GM12874 (cell line): Measurements from ENCODE around the gene DUXB.

Experiments used
- CTCF ChIP-seq: IDR thresholded peaks from 2 replicates; pipeline ENCODE4 v1.5.1; 2011; ENCODE audit warnings: low read depth, mild to moderate bottlenecking, control low read depth, low read length, moderate library complexity; ENCODE audit not compliant: insufficient read depth

Gene DUXB

GRCh38 chr16:75697571-75697970, 3.7 kb downstream of the DUXB start:
- no peak for TF ChIP-seq CTCF

GRCh38 chr16:75695708-75696107, 5.6 kb downstream of the DUXB start:
- TF ChIP-seq CTCF = peak; percentile 15; the same call in 1 of the 2 replicates

- no peak for TF ChIP-seq CTCF
These were observed 13.9 kb downstream of the DUXB start for GRCh38 chr16:75687361-75687760.

DNA sequence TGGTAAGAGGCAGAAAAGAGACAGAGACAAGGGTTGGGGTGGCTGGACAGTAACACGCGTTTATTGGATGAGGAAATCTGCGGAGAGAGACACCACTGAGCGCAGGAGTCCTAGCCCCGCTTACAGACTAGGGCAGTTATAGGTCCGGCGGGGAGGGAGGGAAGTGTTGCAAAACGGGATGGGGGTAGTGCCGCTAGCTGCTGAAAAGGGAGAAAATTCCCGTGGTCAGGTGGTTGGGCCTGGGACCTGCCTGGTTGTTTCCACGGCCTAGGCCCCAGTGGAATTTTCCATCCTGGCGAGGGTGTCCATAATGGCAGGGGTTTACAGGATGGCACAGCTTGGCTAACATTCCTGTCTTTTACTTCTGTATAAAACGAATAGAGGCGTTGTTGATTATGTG, 19.0 kb downstream of the DUXB start:
- no peak for TF ChIP-seq CTCF

GRCh38 chr16:75679366-75679765, 21.9 kb downstream of the DUXB start:
- TF ChIP-seq CTCF = no peak

DNA sequence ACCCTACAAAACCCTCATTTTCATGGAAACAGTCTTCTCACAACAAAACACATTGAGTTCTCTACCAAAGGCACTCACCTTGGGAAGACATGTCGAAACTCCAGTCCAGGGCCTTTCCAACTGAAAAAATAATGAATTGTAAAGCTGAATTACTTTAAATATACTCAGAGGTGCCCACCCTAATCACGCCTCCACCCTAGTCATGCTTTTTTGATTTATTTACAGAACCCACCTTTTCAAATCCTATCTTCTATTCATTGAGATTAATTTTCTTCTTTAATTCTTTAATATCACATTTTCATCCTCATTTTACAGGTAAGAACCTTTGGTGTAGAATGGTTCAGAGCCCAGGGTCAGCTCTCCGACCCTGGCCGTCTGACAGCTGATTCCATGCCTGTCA, 24.4 kb downstream of the DUXB start, which contains the start of gene CPHXL2:
CPHXL2 (minus strand) TSS at position 101 of the 400 bp plus-strand sequence; CDS start at position 91, 10 bp downstream.
- TF ChIP-seq CTCF = no peak

DNA sequence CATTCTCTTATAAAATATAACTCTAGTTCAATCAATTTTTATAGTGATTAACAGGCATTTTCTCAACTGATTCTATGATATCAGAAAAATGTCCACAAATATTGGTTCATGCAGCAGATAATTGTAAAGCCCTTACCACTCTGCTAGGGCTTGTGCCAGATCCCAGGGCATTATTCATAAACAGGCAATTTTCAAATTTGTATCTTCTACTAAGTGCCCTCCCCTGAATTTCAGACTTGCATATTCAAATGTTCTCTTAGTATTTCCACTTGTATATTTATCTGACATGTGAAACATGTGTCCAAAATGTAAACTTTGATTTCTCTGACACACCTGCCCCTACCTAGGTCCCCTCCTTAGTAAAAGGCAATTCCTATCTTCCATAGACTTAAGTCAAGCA, 33.8 kb downstream of the DUXB start:
- TF ChIP-seq CTCF = no peak

- no peak for TF ChIP-seq CTCF
These were observed 40.4 kb downstream of the DUXB start for GRCh38 chr16:75660726-75661302.
